H1 (cell line): ENCODE measurements around the gene FAM241A. TPM values are rescaled to one million over a fixed set of nuclear protein-coding genes. Genes with fewer than 3 reads are reported as not detected.

Experiments
- CTCF ChIA-PET: fragments of 300-600 bp; sonication (Branson Sonifier 250); formaldehyde crosslinking; loops from one replicate; lab custom pipeline; 2021; ENCODE audit not compliant: partially characterized antibody; lab: Charles Lee
- POLR2A ChIA-PET: fragments of 300-600 bp; sonication (Branson Sonifier 250); formaldehyde crosslinking; loops from one replicate; lab custom pipeline; 2021; ENCODE audit warnings: inconsistent platforms; ENCODE audit not compliant: partially characterized antibody; lab: Charles Lee
- DNase-seq, 2 experiments: peaks; one replicate each; pipeline versions ENCODE4 v3.0.0 to v3.0.0-alpha.2; 2010 to 2022; ENCODE audit warnings: low spot score in 2 of 2, low read depth in 1 of 2, mixed read lengths in 1 of 2
- FAIRE-seq: peaks from 2 replicates; lab custom pipeline; 2011; peaks lifted over from hg19 to GRCh38; lab: Jason Lieb, UNC
- H2AFZ ChIP-seq: 2 replicates; pipeline ENCODE4 v1.8.1; 2012; ENCODE audit warnings: low read length, inconsistent platforms
- H2AK5ac ChIP-seq: 2 replicates; pipeline ENCODE4 v1.6.1; 2013; ENCODE audit warnings: low read depth, low read length
- H2BK120ac ChIP-seq: replicated peaks from 2 replicates; pipeline ENCODE3; 2013; ENCODE audit warnings: low read depth, low read length, inconsistent platforms
- H2BK12ac ChIP-seq: 2 replicates; pipeline ENCODE4 v1.6.1; 2013; ENCODE audit warnings: low read depth, low read length
- H2BK15ac ChIP-seq: 2 replicates; pipeline ENCODE4 v1.6.1; 2013; ENCODE audit warnings: low read length
- H2BK20ac ChIP-seq: 2 replicates; pipeline ENCODE4 v1.6.1; 2013; ENCODE audit warnings: low read length
- H2BK5ac ChIP-seq: 2 replicates; pipeline ENCODE4 v1.6.1; 2013; ENCODE audit warnings: low read depth, low read length
- H3K14ac ChIP-seq: 2 replicates; pipeline ENCODE4 v1.6.1; 2013; ENCODE audit warnings: inconsistent platforms; ENCODE audit not compliant: insufficient read length
- H3K18ac ChIP-seq: 2 replicates; pipeline ENCODE4 v1.6.1; 2013; ENCODE audit warnings: low read length; ENCODE audit errors: extremely low read depth
- H3K23ac ChIP-seq: 2 replicates; pipeline ENCODE4 v1.6.1; 2013; ENCODE audit warnings: inconsistent platforms; ENCODE audit not compliant: insufficient read length
- H3K23me2 ChIP-seq: 2 replicates; pipeline ENCODE4 v1.6.1; 2013; ENCODE audit warnings: low read depth, low read length
- H3K27ac ChIP-seq: 2 replicates; pipeline ENCODE4 v1.6.1; 2011; ENCODE audit warnings: low read depth, low read length, inconsistent platforms
- H3K27me3 ChIP-seq, 4 experiments: replicated peaks in 1 of 4; 1 replicate in 1 of 4; 2 replicates in 3 of 4; pipeline versions ENCODE4 v1.6.1 to v1.8.1; 2011 to 2013; ENCODE audit warnings: low read length in 3 of 4, mild to moderate bottlenecking in 3 of 4, inconsistent platforms in 2 of 4, mixed read lengths in 2 of 4, moderate library complexity in 1 of 4; ENCODE audit not compliant: control insufficient read depth in 3 of 4, insufficient read depth in 3 of 4; ENCODE audit errors: extremely low read depth in 1 of 4
- H3K36me3 ChIP-seq, 4 experiments: 2 replicates each; pipeline versions ENCODE4 v1.6.1 to v1.8.1; 2011 to 2013; ENCODE audit warnings: mild to moderate bottlenecking in 4 of 4, low read length in 3 of 4, moderate library complexity in 2 of 4, control low read depth in 1 of 4, inconsistent platforms in 1 of 4; ENCODE audit not compliant: insufficient read depth in 4 of 4, control insufficient read depth in 2 of 4
- H3K4ac ChIP-seq: replicated peaks from 2 replicates; pipeline ENCODE3; 2013; ENCODE audit warnings: low read length, low read depth, mixed read lengths, inconsistent platforms; ENCODE audit not compliant: insufficient read length
- H3K4me1 ChIP-seq, 4 experiments: replicated peaks in 1 of 4; 1 replicate in 1 of 4; 2 replicates in 3 of 4; pipeline versions ENCODE4 v1.6.1 to v1.8.1; 2011 to 2013; ENCODE audit warnings: low read length in 3 of 4, inconsistent platforms in 2 of 4, mixed read lengths in 1 of 4; ENCODE audit not compliant: insufficient read depth in 4 of 4, control insufficient read depth in 3 of 4
- H3K4me2 ChIP-seq, 2 experiments: 2 replicates each; pipeline versions ENCODE4 v1.6.1 to v1.8.1; 2011 to 2013; ENCODE audit warnings: low read depth in 2 of 2, low read length in 2 of 2, control low read depth in 1 of 2, inconsistent platforms in 1 of 2, mild to moderate bottlenecking in 1 of 2; ENCODE audit not compliant: insufficient read depth in 1 of 2
- H3K4me3 ChIP-seq, 4 experiments: fragments of 200-600, 300-600 bp in 1 of 4; sonication (generic), shearing (Covaris generic), sonication (Bioruptor Twin) in 1 of 4; 2 replicates each; pipeline versions ENCODE4 v1.5.1 to v1.8.1; 2011 to 2016; ENCODE audit warnings: low read length in 4 of 4, low read depth in 3 of 4, control low read depth in 2 of 4, inconsistent platforms in 2 of 4, mild to moderate bottlenecking in 2 of 4, mixed read lengths in 1 of 4, moderate library complexity in 1 of 4; ENCODE audit not compliant: insufficient read depth in 2 of 4; ENCODE audit errors: extremely low read depth in 1 of 4
- H3K56ac ChIP-seq: replicated peaks from 2 replicates; pipeline ENCODE3; 2013; ENCODE audit warnings: low read depth, mild to moderate bottlenecking, mixed read lengths, low read length, inconsistent platforms; ENCODE audit not compliant: insufficient read length
- H3K79me1 ChIP-seq: 2 replicates; pipeline ENCODE4 v1.6.1; 2013; ENCODE audit warnings: low read depth, low read length, control low read depth
- H3K79me2 ChIP-seq, 2 experiments: 2 replicates each; pipeline versions ENCODE4 v1.6.1 to v1.8.1; 2012 to 2013; ENCODE audit warnings: low read length in 2 of 2, mild to moderate bottlenecking in 2 of 2, inconsistent platforms in 1 of 2; ENCODE audit not compliant: insufficient read depth in 2 of 2, control insufficient read depth in 1 of 2
- H3K9ac ChIP-seq, 4 experiments: replicated peaks in 1 of 4; 1 replicate in 1 of 4; 2 replicates in 3 of 4; pipeline versions ENCODE4 v1.6.1 to v1.8.1; 2011 to 2013; ENCODE audit warnings: low read depth in 3 of 4, low read length in 3 of 4, control low read depth in 2 of 4, mild to moderate bottlenecking in 2 of 4, moderate library complexity in 2 of 4, inconsistent platforms in 1 of 4; ENCODE audit errors: extremely low read depth in 1 of 4
- H3K9me3 ChIP-seq, 2 experiments: 2 replicates each; pipeline versions ENCODE4 v1.6.1 to v1.8.1; 2012 to 2013; ENCODE audit warnings: mild to moderate bottlenecking in 2 of 2, moderate library complexity in 2 of 2, control low read depth in 1 of 2, inconsistent platforms in 1 of 2, low read depth in 1 of 2, low read length in 1 of 2, mixed read lengths in 1 of 2; ENCODE audit not compliant: insufficient read depth in 2 of 2
- H4K20me1 ChIP-seq, 2 experiments: replicated peaks in 1 of 2; 2 replicates each; pipeline versions ENCODE3 to v1.8.1; 2011 to 2013; ENCODE audit warnings: inconsistent platforms in 2 of 2, low read length in 2 of 2, mild to moderate bottlenecking in 1 of 2; ENCODE audit not compliant: insufficient read depth in 2 of 2, control insufficient read depth in 1 of 2
- H4K5ac ChIP-seq: 2 replicates; pipeline ENCODE4 v1.6.1; 2013; ENCODE audit warnings: low read length, low read depth, mixed read lengths, inconsistent platforms; ENCODE audit not compliant: insufficient read length
- H4K8ac ChIP-seq: 2 replicates; pipeline ENCODE4 v1.8.0; 2013; ENCODE audit warnings: mild to moderate bottlenecking, moderate library complexity, low read length, inconsistent platforms; ENCODE audit not compliant: insufficient read depth; ENCODE audit errors: extremely low read depth
- H4K91ac ChIP-seq: replicated peaks from 2 replicates; pipeline ENCODE3; 2013; ENCODE audit warnings: low read length, mixed read lengths, inconsistent platforms; ENCODE audit not compliant: insufficient read length
- CBX5 ChIP-seq: fragments of 300-800, 300-1000 bp; sonication (generic); IDR thresholded peaks from 2 replicates; pipeline ENCODE4 v1.7.1; 2016; ENCODE audit warnings: antibody characterized with exemption, low read length, low read depth
- EP300 ChIP-seq, 2 experiments: IDR thresholded peaks; 1 replicate in 1 of 2; 2 replicates in 1 of 2; pipeline ENCODE4 v1.6.1; 2011 to 2012; ENCODE audit warnings: low read depth in 2 of 2, low read length in 2 of 2, mild to moderate bottlenecking in 2 of 2, borderline replicate concordance in 1 of 2, inconsistent platforms in 1 of 2, moderate library complexity in 1 of 2
- EZH2 ChIP-seq: fragments of 200-600 bp; sonication (generic); IDR thresholded peaks from 2 replicates; pipeline ENCODE4 v1.7.1; 2012; ENCODE audit warnings: low read depth, mild to moderate bottlenecking, moderate library complexity, low read length, inconsistent platforms; ENCODE audit not compliant: severe bottlenecking
- FOSL1 ChIP-seq: IDR thresholded peaks from 2 replicates; pipeline ENCODE4 v1.6.1; 2011; ENCODE audit warnings: mild to moderate bottlenecking, low read depth, low read length, moderate library complexity; ENCODE audit not compliant: insufficient read depth
- HDAC2 ChIP-seq, 2 experiments: fragments of 300-600 bp in 1 of 2; sonication (generic) in 1 of 2; IDR thresholded peaks; 2 replicates each; pipeline ENCODE4 v1.6.1; 2011 to 2012; ENCODE audit warnings: low read depth in 2 of 2, low read length in 2 of 2, mild to moderate bottlenecking in 2 of 2, moderate library complexity in 2 of 2, borderline replicate concordance in 1 of 2, inconsistent platforms in 1 of 2
- POLR2A ChIP-seq, 2 experiments: IDR thresholded peaks; 1 replicate in 1 of 2; 2 replicates in 1 of 2; pipeline ENCODE4 v1.6.1; 2011; ENCODE audit warnings: low read depth in 2 of 2, low read length in 2 of 2, mild to moderate bottlenecking in 2 of 2; ENCODE audit errors: control extremely low read depth in 1 of 2
- ZNF274 ChIP-seq: IDR thresholded peaks from 2 replicates; pipeline ENCODE4 v1.7.0; 2012; ENCODE audit warnings: low read length, borderline replicate concordance; ENCODE audit errors: extremely low read depth
- WGBS, 2 experiments: shearing (Covaris generic) in 1 of 2; methylation state at CpG; one replicate each; pipeline versions ENCODE4 v1.1.6 to v1.1.7; 2013 to 2015; ENCODE audit warnings: low lambda C conversion rate in 2 of 2, mixed read lengths in 2 of 2, inconsistent platforms in 1 of 2, low coverage in 1 of 2, missing lambda C conversion rate in 1 of 2; ENCODE audit not compliant: insufficient replicate concordance in 2 of 2, insufficient coverage in 1 of 2, insufficient read length in 1 of 2; ENCODE audit errors: extremely low coverage in 1 of 2, missing lambda C conversion rate in 1 of 2; 5-methylcytosine and 5-hydroxymethylcytosine counted together
- polyA plus RNA-seq, 7 experiments: library from polyadenylated mRNA; depleted of rRNA in 3 of 7; stranded (reverse) in 5 of 7; unstranded in 2 of 7; fragments of >200 nt in 5 of 7; fragments of 200-250 nt in 2 of 7; gene quantifications; 1 replicate in 5 of 7; 2 replicates in 1 of 7; 4 replicates in 1 of 7; pipeline versions ENCODE4 v1.2.1 to v1.2.3, GENCODE V29; 2011 to 2013; ENCODE audit warnings: missing spikeins in 2 of 7, mixed read lengths in 2 of 7
- total RNA-seq: library from RNA; stranded (reverse); fragmentation: NEBNext Ultra II Directional; extraction: Animal tissue kit (Norgen Biotek cat#: 25700); gene quantifications from 2 replicates; pipeline ENCODE4 v1.2.1, GENCODE V29; 2021

FAM241A gene
- total and polyA plus RNA-seq, 2 of the 8 experiments (the other 6 are each of a cell fraction or from before 2014, with no cell fraction given), result 0.20 to 0.73 TPM

- no peak overlapping the region for H2AFZ ChIP-seq
- H4K20me1 ChIP-seq, result no peaks in the 10 kb centered on the region
- TF ChIP-seq POLR2A (IDR thresholded peaks at IDR 0.05; ENCODE audit: control extremely low read depth in 1 of 2, low read depth in 2 of 2, low read length in 2 of 2) (no peak), CBX5 (no peak), HDAC2 (IDR thresholded peaks at IDR 0.05; ENCODE audit: borderline replicate concordance in 1 of 2, low read depth in 2 of 2, low read length in 2 of 2) (no peak), ZNF274 (no peak), EP300 (IDR thresholded peaks at IDR 0.05; ENCODE audit: borderline replicate concordance in 1 of 2, low read depth in 2 of 2, low read length in 2 of 2) (no peak), FOSL1 (no peak), EZH2 (no peak)
- H3K36me3 ChIP-seq, result no peaks in the 10 kb centered on the region
- CTCF ChIA-PET, result interaction anchor here (0.8 to 1.6 kb wide), 12 partner anchors 10 to 114 kb away, joined by 3 to 6 read pairs (median 3); no protein-coding TSS in a partner anchor
- no peak overlapping the region for H3K4me3 ChIP-seq
- H3K23ac ChIP-seq, result no peak overlapping the region
- H3K27me3 ChIP-seq, result no peaks in the 10 kb centered on the region
- no peak overlapping the region for H2BK5ac ChIP-seq
- no peak overlapping the region for H2AK5ac ChIP-seq
- no peaks in the 10 kb centered on the region for H3K23me2 ChIP-seq
- H3K4me1 ChIP-seq, result no peaks in the 10 kb centered on the region
- H2BK120ac ChIP-seq, result no peak overlapping the region
- no peak overlapping the region for H3K27ac ChIP-seq
- no peak overlapping the region for H2BK20ac ChIP-seq
- no peak overlapping the region for H3K14ac ChIP-seq
- no peak overlapping the region for H3K56ac ChIP-seq
- FAIRE-seq (no peak), DNase-seq (no peak)
- H3K9ac ChIP-seq, result no peak overlapping the region
- no peak overlapping the region for H2BK15ac ChIP-seq
- H3K9me3 ChIP-seq, result peaks cover 4 to 5% of the 10 kb centered on the region in 2 experiments; a peak in 1 of 4 replicates
- H3K4me2 ChIP-seq, result no peak overlapping the region
- H4K91ac ChIP-seq, result no peak overlapping the region
- H4K8ac ChIP-seq, result no peak overlapping the region
- H3K4ac ChIP-seq, result no peak overlapping the region
- H4K5ac ChIP-seq, result no peak overlapping the region
- no peak overlapping the region for H3K18ac ChIP-seq
- H2BK12ac ChIP-seq, result no peak overlapping the region
- POLR2A ChIA-PET, result no interaction called here
- H3K79me2 ChIP-seq, result no peaks in the 10 kb centered on the region
- no peaks in the 10 kb centered on the region for H3K79me1 ChIP-seq
- 96% methylated on average over 3 of the region's 3 CpGs; no CpG with 5 or more reads in 1 of the 2 experiments for WGBS, 2 experiments
Observed at GRCh38 chr4:112213856-112214255, 68.6 kb downstream of the FAM241A start.
